DMS153 treated with DMSO at 0.1 percent for 48 hours (cell line): ENCODE measurements around the gene CLASRP.
A peak's percentile ranks its signal among the peaks of the same experiment; 100 is the strongest.
"Not testable (repeated sequence)": the region's sequence is repeated elsewhere in the genome, so short reads cannot be mapped to it uniquely, and the experiment has no call there.

Experiments used
- DNase-seq: peaks from one replicate; lab custom pipeline; 2025; ENCODE audit not compliant: unreplicated experiment; lab: John Stamatoyannopoulos, UW

Gene CLASRP

GRCh38 chr19:45101806-45102205 is 63.0 kb downstream of the CLASRP start:
- no peak for DNase-seq

GRCh38 chr19:45102481-45102880 is 63.6 kb downstream of the CLASRP start:
- DNase-seq: no peak

GRCh38 chr19:45103156-45103507 is 64.3 kb downstream of the CLASRP start:
- no peak for DNase-seq

GRCh38 chr19:45103508-45104319 is 64.9 kb downstream of the CLASRP start:
- DNase-seq: peak; percentile 86

- DNase-seq: no peak
These were observed 66.0 kb downstream of the CLASRP start for GRCh38 chr19:45104658-45105349.

GRCh38 chr19:45106363-45106762 is 67.5 kb downstream of the CLASRP start:
- not testable (repeated sequence) for DNase-seq

GRCh38 chr19:45107621-45108150 is 68.8 kb downstream of the CLASRP start:
- no peak for DNase-seq

- no peak for DNase-seq
These were observed 72.0 kb downstream of the CLASRP start for GRCh38 chr19:45110851-45111266.

- no peak for DNase-seq
These were observed 73.4 kb downstream of the CLASRP start for GRCh38 chr19:45112111-45112827.

GRCh38 chr19:45113628-45114027 is 74.8 kb downstream of the CLASRP start:
- DNase-seq: peak; percentile 91

GRCh38 chr19:45114116-45114515 is 75.3 kb downstream of the CLASRP start:
- DNase-seq: no peak

- DNase-seq: peak; percentile 60
These were observed 77.2 kb downstream of the CLASRP start for GRCh38 chr19:45115809-45116615.

- DNase-seq: peak; percentile 45
These were observed 78.3 kb downstream of the CLASRP start for GRCh38 chr19:45117167-45117594.

GRCh38 chr19:45117671-45118070 is 78.8 kb downstream of the CLASRP start:
- no peak for DNase-seq

- DNase-seq: no peak
These were observed 79.3 kb downstream of the CLASRP start for GRCh38 chr19:45118106-45118505.

- not testable (repeated sequence) for DNase-seq
These were observed 79.9 kb downstream of the CLASRP start for GRCh38 chr19:45118591-45119355.

- no peak for DNase-seq
These were observed 80.7 kb downstream of the CLASRP start for GRCh38 chr19:45119582-45119981.
